Measurements from ENCODE around the gene CNTNAP2. TPM values are rescaled to one million over a fixed set of nuclear protein-coding genes. Genes with fewer than 3 reads are reported as not detected.
"Not testable (repeated sequence)": the region's sequence is repeated elsewhere in the genome, so short reads cannot be mapped to it uniquely, and the experiment has no call there.

The CNTNAP2 gene
- total and polyA plus RNA-seq, 9 donors = 0.24 to 7.0 (median 1.5) TPM

DNA sequence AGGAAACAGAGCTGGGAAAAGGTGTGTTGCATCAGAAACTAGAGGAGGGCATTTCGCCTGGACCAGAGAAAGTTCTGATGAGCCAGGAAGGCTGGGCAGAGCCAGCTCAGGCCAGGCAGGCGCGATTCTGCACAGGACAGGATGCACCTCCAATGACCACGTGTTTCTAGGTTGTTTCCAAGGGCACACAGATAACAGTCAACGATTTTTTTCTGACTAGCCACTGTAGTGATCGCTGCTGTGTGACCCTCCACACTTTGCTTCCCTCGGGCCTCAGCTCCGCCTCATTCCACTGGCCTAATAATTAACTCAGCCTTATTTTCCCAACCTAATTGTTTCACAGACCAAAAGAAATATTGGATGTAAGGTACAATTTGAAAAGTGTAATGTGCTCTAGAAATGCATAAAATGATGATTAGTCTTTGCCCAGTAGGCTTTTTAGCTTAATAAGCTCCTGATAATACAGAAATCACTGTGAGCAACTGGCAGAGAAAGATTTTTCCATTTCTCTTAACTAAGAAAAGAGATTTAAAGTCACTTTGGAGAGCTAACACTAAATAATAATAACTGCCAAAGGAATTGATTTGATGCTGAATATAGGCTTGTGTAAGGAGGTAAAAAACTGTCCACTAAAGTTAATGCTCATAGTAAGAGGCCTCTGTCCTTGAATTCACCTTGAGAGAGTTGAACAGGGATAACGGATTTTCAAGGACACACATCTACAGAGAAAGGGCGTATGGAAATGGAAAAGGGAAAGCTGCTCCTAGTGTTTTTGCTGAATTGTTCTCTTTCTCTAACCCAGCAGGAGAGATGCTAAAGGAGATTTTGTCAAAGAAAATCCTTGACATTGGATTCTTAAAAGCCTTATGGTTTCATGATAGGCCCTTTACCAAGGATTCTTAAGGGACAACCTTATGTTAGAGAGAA, 2183.0 kb downstream of the CNTNAP2 start:
- TF ChIP-seq POLR2A (IDR thresholded peaks at IDR 0.05) = no peak
- no peak for TF ChIP-seq EP300 (IDR thresholded peaks at IDR 0.05)
- TF ChIP-seq, protein P1, sequence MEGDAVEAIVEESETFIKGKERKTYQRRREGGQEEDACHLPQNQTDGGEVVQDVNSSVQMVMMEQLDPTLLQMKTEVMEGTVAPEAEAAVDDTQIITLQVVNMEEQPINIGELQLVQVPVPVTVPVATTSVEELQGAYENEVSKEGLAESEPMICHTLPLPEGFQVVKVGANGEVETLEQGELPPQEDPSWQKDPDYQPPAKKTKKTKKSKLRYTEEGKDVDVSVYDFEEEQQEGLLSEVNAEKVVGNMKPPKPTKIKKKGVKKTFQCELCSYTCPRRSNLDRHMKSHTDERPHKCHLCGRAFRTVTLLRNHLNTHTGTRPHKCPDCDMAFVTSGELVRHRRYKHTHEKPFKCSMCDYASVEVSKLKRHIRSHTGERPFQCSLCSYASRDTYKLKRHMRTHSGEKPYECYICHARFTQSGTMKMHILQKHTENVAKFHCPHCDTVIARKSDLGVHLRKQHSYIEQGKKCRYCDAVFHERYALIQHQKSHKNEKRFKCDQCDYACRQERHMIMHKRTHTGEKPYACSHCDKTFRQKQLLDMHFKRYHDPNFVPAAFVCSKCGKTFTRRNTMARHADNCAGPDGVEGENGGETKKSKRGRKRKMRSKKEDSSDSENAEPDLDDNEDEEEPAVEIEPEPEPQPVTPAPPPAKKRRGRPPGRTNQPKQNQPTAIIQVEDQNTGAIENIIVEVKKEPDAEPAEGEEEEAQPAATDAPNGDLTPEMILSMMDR (IDR thresholded peaks at IDR 0.05) = no peak

DNA sequence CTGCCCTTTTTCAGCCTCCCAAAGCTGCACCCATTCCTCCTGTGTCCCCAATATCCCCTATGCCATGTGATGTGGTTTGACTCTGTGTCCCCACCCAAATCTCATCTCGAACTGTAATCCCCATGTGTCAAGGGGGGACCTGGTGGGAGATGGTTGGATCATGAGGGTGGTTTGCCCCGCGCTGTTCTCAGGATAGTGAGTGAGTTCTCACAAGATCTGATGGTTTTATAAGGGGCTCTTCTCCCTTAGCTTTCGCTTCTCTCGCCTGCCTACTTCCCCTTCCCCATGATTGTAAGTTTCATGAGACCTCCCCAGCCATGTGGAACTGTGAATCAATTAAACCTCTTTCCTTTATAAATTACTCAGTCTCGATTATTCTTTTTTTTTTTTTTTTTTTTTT, 2185.8 kb downstream of the CNTNAP2 start:
- intact Hi-C loops (cut with DNase I) = not testable (repeated sequence)

More for the DNA sequence above, 2183.0 kb downstream of the CNTNAP2 start:
- Histone ChIP-seq H3K36me3 (no peaks in the 10 kb centered on the region), H3K27ac (no peak overlapping the region), H3K27me3 (no peaks in the 10 kb centered on the region), H3K4me1 (ENCODE audit: insufficient read depth) (no peaks in the 10 kb centered on the region), H3K9me3 (no peaks in the 10 kb centered on the region), H3K4me3 (no peak overlapping the region)
- intact Hi-C loops (cut with DNase I) = no loop called here
- no peak for DNase-seq
- 55 to 64% (median 59%) methylated on average over 10 of the region's 10 CpGs for WGBS, 3 donors

DNA sequence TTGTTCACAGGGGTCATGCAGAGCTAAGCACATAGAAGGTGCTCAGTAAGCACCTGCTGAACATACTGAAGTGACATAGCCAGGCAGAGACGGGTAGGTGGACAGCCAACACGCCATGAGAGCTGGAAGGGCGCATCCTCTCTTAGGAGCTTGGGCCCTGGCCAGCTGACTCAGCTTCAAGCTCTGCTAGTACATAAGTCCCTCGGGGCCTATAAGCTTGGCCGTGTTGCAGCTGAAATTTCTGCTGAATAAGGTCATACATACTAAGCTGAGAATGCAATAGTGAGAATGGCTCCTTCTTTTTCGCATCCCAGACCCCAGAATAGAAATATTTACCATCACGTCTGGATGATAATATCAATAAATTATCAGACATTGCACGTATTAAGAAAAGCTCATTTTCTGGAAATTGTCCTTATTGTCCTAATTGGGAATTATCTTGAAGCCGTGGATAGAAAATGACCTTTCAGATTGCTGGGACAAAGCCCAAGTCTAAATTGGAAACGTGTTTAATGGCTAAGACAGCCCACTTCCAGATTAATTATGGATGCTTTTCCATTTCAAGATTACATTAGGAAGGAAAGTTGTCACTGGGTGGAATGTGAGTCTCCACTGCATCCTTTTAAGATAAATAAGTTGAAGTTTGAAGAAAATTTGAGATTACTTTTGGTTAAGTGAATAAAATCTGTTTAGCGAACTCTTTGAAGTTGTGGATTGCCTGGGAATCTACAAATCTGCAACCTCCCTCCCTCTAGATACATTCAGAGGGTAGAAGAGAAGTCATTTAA, 2186.9 kb downstream of the CNTNAP2 start:
- no peaks in the 10 kb centered on the region for H3K27me3 ChIP-seq
- H3K9me3 ChIP-seq = no peaks in the 10 kb centered on the region
- WGBS, 3 donors = 19 to 27% (median 23%) methylated on average over 11 of the region's 11 CpGs
- peak; percentile 59 to 86 (median 70) for DNase-seq
- H3K36me3 ChIP-seq = no peaks in the 10 kb centered on the region
- intact Hi-C loops (cut with DNase I) = no loop called here
- H3K4me1 ChIP-seq (ENCODE audit: insufficient read depth) = no peaks in the 10 kb centered on the region
- H3K4me3 ChIP-seq = no peak overlapping the region
- H3K27ac ChIP-seq = no peak overlapping the region
- TF ChIP-seq POLR2A (IDR thresholded peaks at IDR 0.05) (no peak), EP300 (IDR thresholded peaks at IDR 0.05) (no peak)
- TF ChIP-seq, protein P1 (IDR thresholded peaks at IDR 0.05) = no peak

More for the DNA sequence above, 2185.8 kb downstream of the CNTNAP2 start:
- 95 to 96% (median 96%) methylated on average over 6 of the region's 6 CpGs for WGBS, 3 donors
- not testable (repeated sequence) for H3K4me3 ChIP-seq; H3K9me3 ChIP-seq; H3K27ac ChIP-seq; H3K27me3 ChIP-seq; H3K4me1 ChIP-seq (ENCODE audit: insufficient read depth); H3K36me3 ChIP-seq; DNase-seq

DNA sequence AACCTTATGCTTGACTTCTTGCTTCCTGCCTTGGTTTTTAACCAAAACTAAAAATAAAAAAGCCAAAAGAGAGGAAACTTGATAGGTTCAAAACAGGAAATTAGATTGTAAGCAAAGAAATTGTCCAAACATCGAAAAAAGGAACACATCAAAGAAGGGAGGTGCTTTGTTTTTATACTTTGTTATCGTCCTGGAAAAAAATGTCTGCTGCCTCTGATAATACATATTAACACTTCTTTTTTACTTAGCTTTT, 2187.4 kb downstream of the CNTNAP2 start:
- WGBS, 3 donors = 1 to 3% (median 2%) methylated on average over 2 of the region's 2 CpGs
- Histone ChIP-seq H3K4me1 (ENCODE audit: insufficient read depth) (no peaks in the 10 kb centered on the region), H3K36me3 (no peaks in the 10 kb centered on the region), H3K4me3 (no peak overlapping the region), H3K27ac (no peak overlapping the region), H3K27me3 (no peaks in the 10 kb centered on the region), H3K9me3 (no peaks in the 10 kb centered on the region)
- TF ChIP-seq POLR2A (IDR thresholded peaks at IDR 0.05) (no peak), EP300 (IDR thresholded peaks at IDR 0.05) (no peak)
- TF ChIP-seq, protein P1 (IDR thresholded peaks at IDR 0.05) = no peak
- no peak for DNase-seq
- intact Hi-C loops (cut with DNase I) = no loop called here

DNA sequence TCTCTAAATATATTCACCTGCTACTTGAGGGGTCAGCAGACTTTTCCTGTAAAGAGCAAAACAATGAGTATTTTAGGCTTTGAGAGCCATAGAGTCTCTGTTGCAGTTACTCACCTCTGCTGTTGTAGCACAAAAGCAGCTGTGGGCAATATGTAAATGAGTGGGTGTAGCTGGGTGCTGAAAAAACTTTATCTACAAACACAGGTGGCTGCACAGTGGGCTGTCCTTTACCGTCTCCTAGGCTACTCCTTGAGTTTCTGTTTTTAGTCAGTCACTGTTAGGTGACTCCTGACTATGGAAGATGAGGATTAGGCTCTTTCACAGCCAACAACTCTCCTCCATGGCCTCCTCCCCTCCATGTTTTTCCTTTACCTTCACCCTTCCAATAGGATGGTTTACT, 2187.9 kb downstream of the CNTNAP2 start:
- no peak overlapping the region for H3K27ac ChIP-seq
- no peaks in the 10 kb centered on the region for H3K9me3 ChIP-seq
- H3K4me3 ChIP-seq = no peak overlapping the region
- H3K36me3 ChIP-seq = no peaks in the 10 kb centered on the region
- TF ChIP-seq POLR2A (IDR thresholded peaks at IDR 0.05) = no peak
- no peak for TF ChIP-seq EP300 (IDR thresholded peaks at IDR 0.05)
- TF ChIP-seq, protein P1 (IDR thresholded peaks at IDR 0.05) = no peak
- 11 to 39% (median 20%) methylated on average over 1 of the region's 1 CpG for WGBS, 3 donors
- intact Hi-C loops (cut with DNase I) = no loop called here
- no peak for DNase-seq
- no peaks in the 10 kb centered on the region for H3K27me3 ChIP-seq
- no peaks in the 10 kb centered on the region for H3K4me1 ChIP-seq (ENCODE audit: insufficient read depth)
